NK-92 (cell line): ENCODE data around the gene GATA1.

Experiments used
- DNase-seq: peaks from one replicate; lab custom pipeline; 2025; ENCODE audit not compliant: unreplicated experiment; lab: John Stamatoyannopoulos, UW

GATA1 gene

GRCh38 chrX:48839686-48840085, 53.3 kb downstream of the GATA1 start:
- DNase-seq: no peak
